ENCODE data around the gene APP.
A peak's percentile ranks its signal among the peaks of the same experiment; 100 is the strongest.

Gene APP

DNA sequence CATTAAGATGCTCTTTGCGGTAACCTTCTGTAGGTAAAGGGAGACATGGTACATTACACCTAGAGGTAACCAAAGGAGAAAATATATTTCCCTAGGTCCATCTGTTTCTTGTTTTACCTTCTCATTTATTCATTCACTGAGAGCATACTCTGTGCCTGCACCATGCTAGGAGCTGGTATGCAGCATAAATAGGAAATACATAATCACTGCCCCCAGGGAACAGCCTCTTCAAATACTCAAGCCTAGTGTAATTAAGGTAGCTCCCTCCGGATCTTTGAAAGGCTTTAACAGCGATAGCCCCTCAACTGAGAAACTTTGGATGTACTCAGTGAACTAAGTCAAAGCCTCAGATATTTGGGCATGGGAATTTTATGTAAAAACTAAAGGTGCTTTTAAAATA is 312.2 kb downstream of the APP start (continued):
- TF ChIP-seq, protein P1, sequence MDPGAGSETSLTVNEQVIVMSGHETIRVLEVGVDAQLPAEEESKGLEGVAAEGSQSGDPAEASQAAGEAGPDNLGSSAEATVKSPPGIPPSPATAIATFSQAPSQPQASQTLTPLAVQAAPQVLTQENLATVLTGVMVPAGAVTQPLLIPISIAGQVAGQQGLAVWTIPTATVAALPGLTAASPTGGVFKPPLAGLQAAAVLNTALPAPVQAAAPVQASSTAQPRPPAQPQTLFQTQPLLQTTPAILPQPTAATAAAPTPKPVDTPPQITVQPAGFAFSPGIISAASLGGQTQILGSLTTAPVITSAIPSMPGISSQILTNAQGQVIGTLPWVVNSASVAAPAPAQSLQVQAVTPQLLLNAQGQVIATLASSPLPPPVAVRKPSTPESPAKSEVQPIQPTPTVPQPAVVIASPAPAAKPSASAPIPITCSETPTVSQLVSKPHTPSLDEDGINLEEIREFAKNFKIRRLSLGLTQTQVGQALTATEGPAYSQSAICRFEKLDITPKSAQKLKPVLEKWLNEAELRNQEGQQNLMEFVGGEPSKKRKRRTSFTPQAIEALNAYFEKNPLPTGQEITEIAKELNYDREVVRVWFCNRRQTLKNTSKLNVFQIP (CRISPR knock-in tag; IDR thresholded peaks at IDR 0.05; ENCODE audit: borderline replicate concordance, low read depth) = no peak

DNA sequence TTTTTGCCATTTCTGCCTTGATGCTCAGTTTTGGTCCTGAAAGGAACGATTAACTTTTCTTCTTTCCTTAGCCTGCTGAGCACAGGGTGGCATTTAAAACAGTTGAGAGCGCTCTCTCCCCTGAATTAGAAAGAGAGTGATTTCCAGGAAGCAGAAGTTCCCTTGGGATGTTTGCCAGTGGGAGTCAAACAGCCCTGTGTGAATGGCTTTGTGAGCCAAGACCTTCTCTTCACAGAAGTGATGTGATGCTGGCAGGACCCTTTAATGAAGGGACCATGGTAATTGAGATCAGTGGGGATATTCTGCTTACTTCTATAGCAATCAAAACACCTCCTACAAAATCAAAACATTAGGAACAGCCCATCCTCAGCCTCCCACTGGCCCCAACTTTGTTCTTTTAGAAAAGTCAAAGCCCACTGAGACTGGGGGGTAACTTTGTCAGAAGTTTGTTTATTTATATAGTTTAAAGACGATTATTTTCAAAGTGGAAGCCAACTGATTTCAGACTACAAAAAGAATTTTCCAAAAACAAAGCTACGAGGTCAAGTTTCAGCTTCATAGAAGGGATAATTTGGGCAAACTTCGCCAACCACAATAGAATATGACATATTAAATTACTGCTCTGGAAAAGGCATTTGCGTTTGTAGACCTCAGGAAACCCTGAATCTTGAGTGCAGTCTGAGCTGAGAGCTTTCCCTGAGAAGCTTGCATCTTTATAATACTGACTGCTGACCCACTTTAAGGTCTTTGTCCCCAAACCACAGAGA is 313.1 kb downstream of the APP start:
- TF ChIP-seq, protein P1 (CRISPR knock-in tag; IDR thresholded peaks at IDR 0.05; ENCODE audit: borderline replicate concordance, low read depth) = no peak
- TF ChIP-seq ISL1 (CRISPR knock-in tag; IDR thresholded peaks at IDR 0.05) = no peak
- no peak for TF ChIP-seq CSDC2 (CRISPR knock-in tag; IDR thresholded peaks at IDR 0.05)
- no peak for TF ChIP-seq ZC3H10 (CRISPR knock-in tag; IDR thresholded peaks at IDR 0.05)
- TF ChIP-seq OSR1 (CRISPR knock-in tag; IDR thresholded peaks at IDR 0.05) = no peak
- no peak for TF ChIP-seq PPARA (CRISPR knock-in tag; IDR thresholded peaks at IDR 0.05; ENCODE audit: borderline replicate concordance)
- ATAC-seq = peak; percentile 59

DNA sequence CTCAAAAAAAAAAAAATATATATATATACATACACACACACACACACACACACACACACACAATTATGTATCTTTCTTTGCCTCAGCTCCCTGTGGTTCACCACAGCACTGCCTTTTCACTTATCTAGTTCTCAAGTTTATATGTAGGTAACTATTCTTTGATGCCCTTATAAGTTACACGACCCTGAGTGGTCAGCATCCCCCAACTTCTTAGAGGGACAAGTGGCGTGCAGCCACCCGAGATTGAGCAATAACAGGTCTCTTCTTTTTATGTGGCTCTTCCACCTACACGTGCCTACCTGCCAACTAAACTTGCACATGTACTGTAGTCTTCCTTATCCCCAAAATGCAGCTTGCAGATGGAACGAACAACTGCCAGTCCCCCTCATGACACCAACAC is 315.0 kb downstream of the APP start:
- ATAC-seq = no peak
- TF ChIP-seq, protein P1 (CRISPR knock-in tag; IDR thresholded peaks at IDR 0.05; ENCODE audit: borderline replicate concordance, low read depth) = no peak
- TF ChIP-seq RARB (CRISPR knock-in tag; IDR thresholded peaks at IDR 0.05) (no peak), TCF4 (CRISPR knock-in tag; IDR thresholded peaks at IDR 0.05; ENCODE audit: borderline replicate concordance) (no peak)

DNA sequence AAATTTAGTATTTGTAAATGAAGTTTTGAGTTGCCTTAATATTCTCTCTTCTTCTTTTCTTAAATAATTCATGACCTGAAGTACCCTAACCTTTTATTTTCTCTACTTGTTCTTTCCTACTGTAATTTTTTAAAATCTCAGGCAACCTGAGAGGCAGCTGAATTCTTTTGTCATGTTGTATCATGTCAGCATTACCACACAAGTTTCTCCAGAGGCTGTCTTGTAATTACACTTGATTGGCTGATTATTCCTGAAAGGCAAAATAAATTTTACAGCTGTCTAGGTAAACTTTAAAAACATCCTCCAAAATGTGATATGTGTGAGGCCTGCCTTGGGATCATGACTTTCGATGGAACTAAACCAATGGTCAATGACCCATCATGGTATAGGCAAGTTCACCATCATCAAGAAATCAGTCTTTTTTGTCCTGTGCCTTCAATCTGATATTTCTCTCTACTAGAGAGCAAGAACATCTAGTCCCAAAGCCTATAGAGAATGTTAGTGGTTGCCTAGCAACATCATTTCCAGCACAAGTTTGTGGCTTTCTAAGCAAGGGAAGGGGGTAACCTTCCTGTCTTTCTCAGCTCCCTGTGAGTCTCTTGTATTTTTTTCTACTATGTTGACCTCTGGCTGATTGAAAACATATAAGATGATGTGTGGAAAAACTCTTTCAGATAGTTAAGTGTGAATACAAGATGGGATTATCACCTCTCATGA is 320.3 kb downstream of the APP start:
- TF ChIP-seq, protein P2, sequence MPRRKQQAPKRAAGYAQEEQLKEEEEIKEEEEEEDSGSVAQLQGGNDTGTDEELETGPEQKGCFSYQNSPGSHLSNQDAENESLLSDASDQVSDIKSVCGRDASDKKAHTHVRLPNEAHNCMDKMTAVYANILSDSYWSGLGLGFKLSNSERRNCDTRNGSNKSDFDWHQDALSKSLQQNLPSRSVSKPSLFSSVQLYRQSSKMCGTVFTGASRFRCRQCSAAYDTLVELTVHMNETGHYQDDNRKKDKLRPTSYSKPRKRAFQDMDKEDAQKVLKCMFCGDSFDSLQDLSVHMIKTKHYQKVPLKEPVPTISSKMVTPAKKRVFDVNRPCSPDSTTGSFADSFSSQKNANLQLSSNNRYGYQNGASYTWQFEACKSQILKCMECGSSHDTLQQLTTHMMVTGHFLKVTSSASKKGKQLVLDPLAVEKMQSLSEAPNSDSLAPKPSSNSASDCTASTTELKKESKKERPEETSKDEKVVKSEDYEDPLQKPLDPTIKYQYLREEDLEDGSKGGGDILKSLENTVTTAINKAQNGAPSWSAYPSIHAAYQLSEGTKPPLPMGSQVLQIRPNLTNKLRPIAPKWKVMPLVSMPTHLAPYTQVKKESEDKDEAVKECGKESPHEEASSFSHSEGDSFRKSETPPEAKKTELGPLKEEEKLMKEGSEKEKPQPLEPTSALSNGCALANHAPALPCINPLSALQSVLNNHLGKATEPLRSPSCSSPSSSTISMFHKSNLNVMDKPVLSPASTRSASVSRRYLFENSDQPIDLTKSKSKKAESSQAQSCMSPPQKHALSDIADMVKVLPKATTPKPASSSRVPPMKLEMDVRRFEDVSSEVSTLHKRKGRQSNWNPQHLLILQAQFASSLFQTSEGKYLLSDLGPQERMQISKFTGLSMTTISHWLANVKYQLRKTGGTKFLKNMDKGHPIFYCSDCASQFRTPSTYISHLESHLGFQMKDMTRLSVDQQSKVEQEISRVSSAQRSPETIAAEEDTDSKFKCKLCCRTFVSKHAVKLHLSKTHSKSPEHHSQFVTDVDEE (CRISPR knock-in tag; IDR thresholded peaks at IDR 0.05) = no peak
- TF ChIP-seq, protein P3, sequence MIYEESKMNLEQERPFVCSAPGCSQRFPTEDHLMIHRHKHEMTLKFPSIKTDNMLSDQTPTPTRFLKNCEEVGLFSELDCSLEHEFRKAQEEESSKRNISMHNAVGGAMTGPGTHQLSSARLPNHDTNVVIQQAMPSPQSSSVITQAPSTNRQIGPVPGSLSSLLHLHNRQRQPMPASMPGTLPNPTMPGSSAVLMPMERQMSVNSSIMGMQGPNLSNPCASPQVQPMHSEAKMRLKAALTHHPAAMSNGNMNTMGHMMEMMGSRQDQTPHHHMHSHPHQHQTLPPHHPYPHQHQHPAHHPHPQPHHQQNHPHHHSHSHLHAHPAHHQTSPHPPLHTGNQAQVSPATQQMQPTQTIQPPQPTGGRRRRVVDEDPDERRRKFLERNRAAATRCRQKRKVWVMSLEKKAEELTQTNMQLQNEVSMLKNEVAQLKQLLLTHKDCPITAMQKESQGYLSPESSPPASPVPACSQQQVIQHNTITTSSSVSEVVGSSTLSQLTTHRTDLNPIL (CRISPR knock-in tag; IDR thresholded peaks at IDR 0.05; ENCODE audit: low read depth) = no peak
- no peak for ATAC-seq

DNA sequence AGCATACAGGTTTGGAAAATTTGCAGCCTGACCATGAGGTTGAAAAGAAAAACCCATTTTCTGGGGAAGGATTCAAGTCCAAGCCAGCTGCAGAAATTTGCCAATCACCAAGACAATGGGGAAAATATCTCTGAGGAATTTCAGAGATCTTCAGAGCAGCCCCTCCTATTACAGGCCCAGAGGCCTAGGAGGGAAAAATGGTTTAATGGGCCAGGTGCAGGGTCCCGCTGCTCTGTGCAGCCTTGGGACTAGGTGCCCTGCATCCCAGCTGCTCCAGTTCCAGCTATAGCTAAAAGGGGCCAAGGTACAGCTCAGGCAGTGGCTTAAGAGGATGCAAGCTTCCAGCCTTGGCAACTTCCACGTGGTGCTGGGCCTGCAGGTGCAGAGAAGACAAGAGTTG is 322.3 kb downstream of the APP start:
- ATAC-seq = no peak
- TF ChIP-seq RARB (CRISPR knock-in tag; IDR thresholded peaks at IDR 0.05) (no peak), BACH2 (CRISPR knock-in tag; IDR thresholded peaks at IDR 0.05; ENCODE audit: borderline replicate concordance) (no peak), GLIS3 (CRISPR knock-in tag; IDR thresholded peaks at IDR 0.05) (no peak), SNAI2 (CRISPR knock-in tag; IDR thresholded peaks at IDR 0.05) (no peak), ZFP30 (CRISPR knock-in tag; IDR thresholded peaks at IDR 0.05) (no peak), ZNF70 (CRISPR knock-in tag; IDR thresholded peaks at IDR 0.05) (no peak), CSDC2 (CRISPR knock-in tag; IDR thresholded peaks at IDR 0.05) (no peak), OSR1 (CRISPR knock-in tag; IDR thresholded peaks at IDR 0.05) (no peak), ARNTL (CRISPR knock-in tag; IDR thresholded peaks at IDR 0.05; ENCODE audit: borderline replicate concordance, low read depth) (no peak), PPARA (CRISPR knock-in tag; IDR thresholded peaks at IDR 0.05; ENCODE audit: borderline replicate concordance) (no peak), TCF4 (CRISPR knock-in tag; IDR thresholded peaks at IDR 0.05; ENCODE audit: borderline replicate concordance) (no peak), ZNF8 (CRISPR knock-in tag; IDR thresholded peaks at IDR 0.05) (no peak), ZFP3 (CRISPR knock-in tag; IDR thresholded peaks at IDR 0.05) (no peak), ZC3H10 (CRISPR knock-in tag; IDR thresholded peaks at IDR 0.05) (no peak)
- TF ChIP-seq, protein P4, sequence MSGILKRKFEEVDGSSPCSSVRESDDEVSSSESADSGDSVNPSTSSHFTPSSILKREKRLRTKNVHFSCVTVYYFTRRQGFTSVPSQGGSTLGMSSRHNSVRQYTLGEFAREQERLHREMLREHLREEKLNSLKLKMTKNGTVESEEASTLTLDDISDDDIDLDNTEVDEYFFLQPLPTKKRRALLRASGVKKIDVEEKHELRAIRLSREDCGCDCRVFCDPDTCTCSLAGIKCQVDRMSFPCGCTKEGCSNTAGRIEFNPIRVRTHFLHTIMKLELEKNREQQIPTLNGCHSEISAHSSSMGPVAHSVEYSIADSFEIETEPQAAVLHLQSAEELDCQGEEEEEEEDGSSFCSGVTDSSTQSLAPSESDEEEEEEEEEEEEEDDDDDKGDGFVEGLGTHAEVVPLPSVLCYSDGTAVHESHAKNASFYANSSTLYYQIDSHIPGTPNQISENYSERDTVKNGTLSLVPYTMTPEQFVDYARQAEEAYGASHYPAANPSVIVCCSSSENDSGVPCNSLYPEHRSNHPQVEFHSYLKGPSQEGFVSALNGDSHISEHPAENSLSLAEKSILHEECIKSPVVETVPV (CRISPR knock-in tag; IDR thresholded peaks at IDR 0.05) = no peak
- TF ChIP-seq, protein P3 (CRISPR knock-in tag; IDR thresholded peaks at IDR 0.05; ENCODE audit: low read depth) = no peak
